HFFc6 (cell line): ENCODE measurements around the gene NTM. TPM values are rescaled to one million over a fixed set of nuclear protein-coding genes. Genes with fewer than 3 reads are reported as not detected.

Experiments
- DNase-seq: peaks from one replicate; pipeline ENCODE4 v3.0.0-alpha.2; 2018
- H3K27ac Mint-ChIP-seq: 2 replicates; pipeline ENCODE4 v1.8.0; 2020; ENCODE audit warnings: mild to moderate bottlenecking, mixed read lengths
- H3K27me3 Mint-ChIP-seq: 2 replicates; pipeline ENCODE4 v1.8.0; 2021; ENCODE audit warnings: mild to moderate bottlenecking, moderate library complexity, mixed read lengths; ENCODE audit not compliant: insufficient read depth
- H3K36me3 Mint-ChIP-seq: 2 replicates; pipeline ENCODE4 v1.8.0; 2021; ENCODE audit warnings: low read depth, mixed read lengths
- H3K4me1 Mint-ChIP-seq: 2 replicates; pipeline ENCODE4 v1.8.0; 2020; ENCODE audit warnings: low read depth, mixed read lengths
- H3K4me3 Mint-ChIP-seq: 2 replicates; pipeline ENCODE4 v1.8.0; 2020; ENCODE audit warnings: mild to moderate bottlenecking, moderate library complexity, mixed read lengths
- H3K9me3 Mint-ChIP-seq: 2 replicates; pipeline ENCODE4 v1.8.0; 2020; ENCODE audit warnings: mild to moderate bottlenecking, mixed read lengths
- CTCF ChIP-seq: fragments of 200-600 bp; sonication (generic); IDR thresholded peaks from 2 replicates; pipeline ENCODE4 v1.5.0; 2021; ENCODE audit warnings: antibody characterized with exemption, mild to moderate bottlenecking
- total RNA-seq, 6 experiments: library from RNA; stranded (reverse); fragmentation: NEBNext Ultra II Directional; extraction: Animal tissue kit (Norgen Biotek cat#: 25700); gene quantifications; 2 replicates in 1 of 6; 3 replicates in 5 of 6; pipeline ENCODE4 v1.2.3, GENCODE V29; 2021

NTM gene
- total RNA-seq, 6 experiments from 2014 or later = 18.3 to 23.6 (median 21.7) TPM

GRCh38 chr11:132084433-132084832, 714.0 kb downstream of the NTM start:
- Mint-ChIP-seq H3K9me3 (peaks cover 51% of the 10 kb centered on the region), H3K4me1 (peaks cover 8% of the 10 kb centered on the region), H3K4me3 (no peak overlapping the region), H3K36me3 (peaks cover 38% of the 10 kb centered on the region), H3K27ac (no peak overlapping the region), H3K27me3 (no peaks in the 10 kb centered on the region)
- no peak for DNase-seq
- no peak for TF ChIP-seq CTCF

- Mint-ChIP-seq H3K9me3 (peaks cover 51% of the 10 kb centered on the region), H3K27ac (no peak overlapping the region)
Observed at GRCh38 chr11:132087148-132087547, 716.7 kb downstream of the NTM start.

GRCh38 chr11:132088551-132088950, 718.1 kb downstream of the NTM start:
- H3K27me3 Mint-ChIP-seq = no peaks in the 10 kb centered on the region
- TF ChIP-seq CTCF = no peak
- peaks cover 30% of the 10 kb centered on the region for H3K36me3 Mint-ChIP-seq
- no peak for DNase-seq
- H3K4me3 Mint-ChIP-seq = no peak overlapping the region
- H3K9me3 Mint-ChIP-seq = peaks cover 40% of the 10 kb centered on the region
- no peaks in the 10 kb centered on the region for H3K4me1 Mint-ChIP-seq
- no peak overlapping the region for H3K27ac Mint-ChIP-seq

More at GRCh38 chr11:132087148-132087547, 716.7 kb downstream of the NTM start:
- no peak for TF ChIP-seq CTCF
- H3K4me3 Mint-ChIP-seq = no peak overlapping the region
- H3K36me3 Mint-ChIP-seq = peaks cover 40% of the 10 kb centered on the region
- no peak for DNase-seq
- H3K27me3 Mint-ChIP-seq = no peaks in the 10 kb centered on the region
- H3K4me1 Mint-ChIP-seq = no peaks in the 10 kb centered on the region

GRCh38 chr11:132093536-132094259, 723.3 kb downstream of the NTM start:
- no peak for TF ChIP-seq CTCF

GRCh38 chr11:132094598-132094997, 724.2 kb downstream of the NTM start:
- no peak for TF ChIP-seq CTCF
- Mint-ChIP-seq H3K4me3 (no peak overlapping the region), H3K27ac (no peak overlapping the region), H3K27me3 (no peaks in the 10 kb centered on the region), H3K36me3 (0 out of 2 replicates have a peak, but pooled peaks cover under 1% of the 10 kb centered on the region), H3K4me1 (no peaks in the 10 kb centered on the region), H3K9me3 (no peaks in the 10 kb centered on the region; the same call in 1 of the 2 replicates)
- no peak for DNase-seq

More at GRCh38 chr11:132093536-132094259, 723.3 kb downstream of the NTM start:
- 0 out of 2 replicates have a peak, but pooled peaks cover 6% of the 10 kb centered on the region for H3K36me3 Mint-ChIP-seq
- no peaks in the 10 kb centered on the region for H3K4me1 Mint-ChIP-seq
- no peak for DNase-seq
- H3K27ac Mint-ChIP-seq = no peak overlapping the region
- H3K4me3 Mint-ChIP-seq = no peak overlapping the region
- H3K27me3 Mint-ChIP-seq = no peaks in the 10 kb centered on the region
- H3K9me3 Mint-ChIP-seq = no peaks in the 10 kb centered on the region; the same call in none of the 2 replicates
